ENCODE results near the gene TBXT. TPM values are rescaled to one million over a fixed set of nuclear protein-coding genes. Genes with fewer than 3 reads are reported as not detected.
A peak's percentile ranks its signal among the peaks of the same experiment; 100 is the strongest.
"Not testable (repeated sequence)": the region's sequence is repeated elsewhere in the genome, so short reads cannot be mapped to it uniquely, and the experiment has no call there.

Gene TBXT
- total RNA-seq, 1 experiment from 2014 or later = not detected

DNA sequence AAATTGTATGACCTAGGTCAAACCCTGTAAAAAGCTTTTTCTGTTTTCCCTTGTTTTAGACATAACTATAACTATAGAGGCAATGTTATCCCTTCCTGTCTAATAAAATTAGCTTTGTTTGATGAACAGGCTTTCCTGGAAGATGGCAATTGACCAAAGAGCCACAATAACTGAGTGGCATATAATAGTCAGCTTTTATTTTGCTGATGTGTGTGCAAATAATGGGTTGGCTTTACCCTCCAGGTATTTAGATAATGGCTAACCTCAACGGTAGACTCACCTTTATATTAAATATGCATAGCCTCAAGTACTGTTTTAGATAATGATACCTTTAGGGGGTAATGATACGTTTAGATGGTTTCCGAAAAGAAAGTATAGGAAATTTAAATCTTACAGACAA lies 15.0 kb downstream of the TBXT start:
- no peak for DNase-seq
- no peaks in the 10 kb centered on the region for H3K27me3 ChIP-seq
- no peak overlapping the region for H3K4me3 ChIP-seq
- H3K9me3 ChIP-seq = peaks cover 16% of the 10 kb centered on the region
- H3K36me3 ChIP-seq = no peaks in the 10 kb centered on the region

GRCh38 chr6:166151798-166152197 lies 15.9 kb downstream of the TBXT start:
- Histone ChIP-seq H3K36me3 (no peaks in the 10 kb centered on the region), H3K9me3 (peaks cover 16% of the 10 kb centered on the region), H3K27me3 (no peaks in the 10 kb centered on the region), H3K4me3 (no peak overlapping the region)
- no peak for DNase-seq

- H3K36me3 ChIP-seq = no peaks in the 10 kb centered on the region
- no peak overlapping the region for H3K4me3 ChIP-seq
- no peaks in the 10 kb centered on the region for H3K27me3 ChIP-seq
- H3K9me3 ChIP-seq = peaks cover 16% of the 10 kb centered on the region
- DNase-seq = peak; percentile 60
These were observed 21.9 kb downstream of the TBXT start for GRCh38 chr6:166145751-166146150.

GRCh38 chr6:166143011-166143410 lies 24.6 kb downstream of the TBXT start:
- no peak overlapping the region for H3K4me3 ChIP-seq
- DNase-seq = peak; percentile 38
- H3K27me3 ChIP-seq = no peaks in the 10 kb centered on the region
- no peaks in the 10 kb centered on the region for H3K36me3 ChIP-seq
- H3K9me3 ChIP-seq = peaks cover 3% of the 10 kb centered on the region; the same call in 1 of the 2 replicates

DNA sequence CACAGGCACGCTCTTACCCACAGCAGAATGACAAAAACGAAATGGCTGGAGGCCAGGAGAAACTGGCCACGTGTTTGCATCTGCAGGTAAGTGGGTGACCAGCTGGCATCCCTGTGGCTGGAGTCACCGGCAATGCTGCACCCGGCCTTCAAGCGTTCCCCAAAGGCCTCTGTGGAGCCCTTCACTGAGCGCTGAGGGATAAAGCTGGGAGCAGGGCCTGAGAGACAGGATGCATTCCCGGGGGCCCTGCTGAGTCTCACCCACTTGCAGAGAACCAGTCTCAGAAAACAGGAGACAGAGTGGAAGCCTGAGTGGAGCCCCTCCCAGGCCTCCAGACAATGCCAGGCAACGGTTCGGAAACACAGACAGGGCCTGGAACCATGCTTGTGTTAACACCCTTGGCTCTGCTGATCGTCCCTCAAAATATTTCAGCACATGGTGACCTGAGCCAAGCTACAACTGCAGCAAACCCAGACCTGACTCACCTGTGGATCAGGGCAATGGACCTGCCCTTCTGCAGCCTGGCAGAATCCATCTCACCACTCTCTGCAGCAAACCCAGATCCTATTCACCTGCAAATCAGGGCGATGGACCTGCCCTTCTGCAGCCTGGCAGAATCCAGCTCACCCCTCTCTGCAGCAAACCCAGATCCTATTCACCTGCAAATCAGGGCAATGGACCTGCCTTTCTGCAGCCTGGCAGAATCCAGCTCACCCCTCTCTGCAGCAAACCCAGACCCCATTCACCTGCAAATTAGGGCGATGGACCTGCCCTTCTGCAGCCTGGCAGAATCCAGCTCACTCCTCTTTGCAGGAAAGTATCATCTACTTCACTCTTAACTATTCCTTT lies 39.8 kb downstream of the TBXT start:
- no peaks in the 10 kb centered on the region for H3K36me3 ChIP-seq
- no peak overlapping the region for H3K4me3 ChIP-seq
- DNase-seq = no peak
- no peaks in the 10 kb centered on the region for H3K27me3 ChIP-seq
- H3K9me3 ChIP-seq = no peaks in the 10 kb centered on the region; the same call in 1 of the 2 replicates

- H3K36me3 ChIP-seq, H3K9me3 ChIP-seq, H3K4me3 ChIP-seq, DNase-seq, H3K27me3 ChIP-seq: not testable (repeated sequence)
These were observed 44.5 kb downstream of the TBXT start for GRCh38 chr6:166123115-166123514.

- DNase-seq = no peak
- Histone ChIP-seq H3K36me3 (no peaks in the 10 kb centered on the region), H3K4me3 (no peak overlapping the region), H3K27me3 (no peaks in the 10 kb centered on the region), H3K9me3 (no peaks in the 10 kb centered on the region; the same call in 1 of the 2 replicates)
These were observed 45.9 kb downstream of the TBXT start for GRCh38 chr6:166121726-166122125.

DNA sequence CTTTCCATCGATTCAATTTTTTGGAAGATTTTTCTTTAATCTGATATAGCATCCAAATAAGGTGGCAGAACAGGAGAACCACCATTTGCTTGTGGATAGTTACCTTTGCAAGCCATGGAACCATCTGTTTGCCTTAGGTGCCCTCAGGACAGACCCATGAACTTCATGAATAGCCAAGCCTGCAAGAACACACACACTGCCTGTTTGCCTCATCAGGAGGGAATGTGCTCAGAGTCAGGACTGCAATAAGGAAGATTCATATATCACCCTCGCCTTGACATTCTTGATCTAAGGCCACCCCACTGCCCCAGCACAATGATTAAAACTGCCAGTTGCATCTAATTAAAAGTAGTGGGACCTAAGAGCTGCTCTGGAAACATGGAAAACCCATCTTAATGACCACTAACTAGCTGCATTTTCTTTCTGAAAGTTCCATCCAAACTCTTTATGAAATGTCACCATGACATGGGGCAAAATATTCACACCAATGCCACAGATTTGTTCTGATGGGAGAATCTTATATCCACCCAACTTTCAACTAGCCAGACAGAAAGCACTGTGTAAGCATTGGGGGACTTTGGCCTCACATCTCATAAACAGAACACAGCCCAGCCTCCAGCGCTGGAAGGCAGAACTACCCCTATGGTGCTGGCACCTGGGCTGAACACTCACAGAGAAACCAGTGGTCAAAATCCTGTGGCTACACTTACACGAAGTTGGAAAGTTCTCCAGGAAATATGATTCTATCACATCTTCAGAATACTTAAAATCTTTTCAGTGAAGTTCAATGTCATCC lies 48.3 kb downstream of the TBXT start:
- no peak for DNase-seq
- Histone ChIP-seq H3K9me3 (peaks cover 4% of the 10 kb centered on the region; the same call in 1 of the 2 replicates), H3K27me3 (no peaks in the 10 kb centered on the region), H3K4me3 (no peak overlapping the region), H3K36me3 (no peaks in the 10 kb centered on the region)

DNA sequence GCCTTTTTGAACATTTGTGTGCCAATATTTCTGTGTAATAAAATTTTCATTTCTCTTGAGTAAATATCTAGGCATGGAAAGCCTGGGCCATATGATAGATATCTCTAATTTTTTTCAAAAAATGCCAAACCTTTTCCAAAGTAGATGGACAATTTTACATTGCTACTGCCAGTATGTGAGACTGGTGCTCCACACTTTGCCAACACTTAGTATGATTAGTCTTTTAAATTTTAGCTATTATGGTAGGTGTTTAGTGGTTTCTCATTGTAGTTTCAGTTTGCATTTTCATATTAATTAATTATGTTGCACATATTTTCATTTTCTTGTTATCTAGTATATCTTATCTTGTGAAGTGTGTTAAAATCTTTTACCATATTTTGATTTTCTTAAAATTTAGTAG lies 52.0 kb downstream of the TBXT start:
- H3K27me3 ChIP-seq = no peaks in the 10 kb centered on the region
- no peak for DNase-seq
- peaks cover 4% of the 10 kb centered on the region; the same call in 1 of the 2 replicates for H3K9me3 ChIP-seq
- no peaks in the 10 kb centered on the region for H3K36me3 ChIP-seq
- no peak overlapping the region for H3K4me3 ChIP-seq

- Histone ChIP-seq H3K27me3 (no peaks in the 10 kb centered on the region), H3K4me3 (peak overlapping the region; percentile 41), H3K9me3 (peaks cover 4% of the 10 kb centered on the region), H3K36me3 (no peaks in the 10 kb centered on the region)
- DNase-seq = peak; percentile 83
These were observed 55.1 kb downstream of the TBXT start for GRCh38 chr6:166112580-166112979.

GRCh38 chr6:166109608-166110007 lies 58.0 kb downstream of the TBXT start:
- no peaks in the 10 kb centered on the region for H3K27me3 ChIP-seq
- H3K4me3 ChIP-seq = no peak overlapping the region
- no peaks in the 10 kb centered on the region; the same call in 1 of the 2 replicates for H3K9me3 ChIP-seq
- DNase-seq = no peak
- H3K36me3 ChIP-seq = no peaks in the 10 kb centered on the region

Other genes with a start within 250 kb of the TBXT start
- 0.05 and 1.3 TPM in 2 replicates for gene PRR18, start 140.5 kb upstream of the TBXT start, total RNA-seq (2014; rRNA removed; shearing (Covaris generic); ENCODE audit: low replicate concordance)
- 22.6 and 28.8 TPM in 2 replicates for gene SFT2D1, start 174.7 kb upstream of the TBXT start, total RNA-seq (2014; rRNA removed; shearing (Covaris generic); ENCODE audit: low replicate concordance)
- gene MPC1, start 215.1 kb upstream of the TBXT start, total RNA-seq (2014; rRNA removed; shearing (Covaris generic); ENCODE audit: low replicate concordance) = 44.4 and 58.0 TPM in 2 replicates

Measured in MG63 (cell line).